ENCODE results near the gene VIPAS39. TPM values are rescaled to one million over a fixed set of nuclear protein-coding genes. Genes with fewer than 3 reads are reported as not detected.

Gene VIPAS39
- total and polyA plus RNA-seq, 2 donors, result 15.8 to 19.3 TPM

- Histone ChIP-seq H3K4me1 (ENCODE audit: control insufficient read depth in 2 of 2, insufficient read depth in 2 of 2, low read length in 2 of 2) (peaks cover 11% of the 10 kb centered on the region in 2 donors), H3K27ac (ENCODE audit: low read depth in 1 of 2, low read length in 1 of 2) (peak overlapping the region; percentile 91 to 98), H3K9me3 (ENCODE audit: control insufficient read depth in 2 of 2, insufficient read depth in 1 of 2, low read length in 1 of 2) (no peaks in the 10 kb centered on the region), H3K4me3 (ENCODE audit: low read length in 2 of 2) (peak overlapping the region; percentile 87 to 96), H3K36me3 (ENCODE audit: control insufficient read depth in 2 of 2, insufficient read depth in 2 of 2, low read length in 1 of 2) (peaks cover 24 to 34% of the 10 kb centered on the region in 2 donors), H3K27me3 (ENCODE audit: control insufficient read depth in 2 of 2, insufficient read depth in 1 of 2, low read length in 1 of 2) (no peaks in the 10 kb centered on the region)
- WGBS, result under 1% methylated on average over 29 of the region's 29 CpGs
- peak in 8 of 9 donors; percentile 15 to 65 (median 40) for DNase-seq (ENCODE audit: low read depth in 6 of 9, low spot score in 9 of 9)
Measured at GRCh38 chr14:77458249-77458950, 999 bp upstream of the VIPAS39 start.

GRCh38 chr14:77457115-77457521 is 283 bp downstream of the VIPAS39 start:
- Histone ChIP-seq H3K4me3 (ENCODE audit: low read length in 2 of 2) (peak overlapping the region; percentile 87 to 96), H3K27ac (ENCODE audit: low read depth in 1 of 2, low read length in 1 of 2) (peak overlapping the region; percentile 79 to 88), H3K36me3 (ENCODE audit: control insufficient read depth in 2 of 2, insufficient read depth in 2 of 2, low read length in 1 of 2) (peaks cover 15 to 30% of the 10 kb centered on the region in 2 donors), H3K4me1 (ENCODE audit: control insufficient read depth in 2 of 2, insufficient read depth in 2 of 2, low read length in 2 of 2) (peaks cover 11% of the 10 kb centered on the region in 2 donors), H3K9me3 (ENCODE audit: control insufficient read depth in 2 of 2, insufficient read depth in 1 of 2, low read length in 1 of 2) (no peaks in the 10 kb centered on the region), H3K27me3 (ENCODE audit: control insufficient read depth in 2 of 2, insufficient read depth in 1 of 2, low read length in 1 of 2) (no peaks in the 10 kb centered on the region)
- no peak for DNase-seq (ENCODE audit: low read depth in 6 of 9, low spot score in 9 of 9)
- WGBS, result 0% methylated on average over 18 of the region's 18 CpGs

- Histone ChIP-seq H3K9me3 (ENCODE audit: control insufficient read depth in 2 of 2, insufficient read depth in 1 of 2, low read length in 1 of 2) (no peaks in the 10 kb centered on the region), H3K4me3 (ENCODE audit: low read length in 2 of 2) (peak overlapping the region in 1 of 2 donors; percentile 17), H3K27ac (ENCODE audit: low read depth in 1 of 2, low read length in 1 of 2) (no peak overlapping the region), H3K27me3 (ENCODE audit: control insufficient read depth in 2 of 2, insufficient read depth in 1 of 2, low read length in 1 of 2) (no peaks in the 10 kb centered on the region), H3K4me1 (ENCODE audit: control insufficient read depth in 2 of 2, insufficient read depth in 2 of 2, low read length in 2 of 2) (peaks cover 11% of the 10 kb centered on the region in 2 donors), H3K36me3 (ENCODE audit: control insufficient read depth in 2 of 2, insufficient read depth in 2 of 2, low read length in 1 of 2) (peaks cover 9 to 24% of the 10 kb centered on the region in 2 donors)
- no peak for DNase-seq (ENCODE audit: low read depth in 6 of 9, low spot score in 9 of 9)
- WGBS, result 90% methylated on average over 2 of the region's 2 CpGs
Measured at GRCh38 chr14:77455966-77456640, 1.3 kb downstream of the VIPAS39 start.

GRCh38 chr14:77442196-77442595 is 15.2 kb downstream of the VIPAS39 start:
- DNase-seq (ENCODE audit: low read depth in 6 of 9, low spot score in 9 of 9), result no peak
- no peak overlapping the region for H3K27ac ChIP-seq (ENCODE audit: low read depth in 1 of 2, low read length in 1 of 2)
- WGBS, result 98% methylated on average over 2 of the region's 2 CpGs
- H3K27me3 ChIP-seq (ENCODE audit: control insufficient read depth in 2 of 2, insufficient read depth in 1 of 2, low read length in 1 of 2), result no peaks in the 10 kb centered on the region
- peaks cover 34 to 45% of the 10 kb centered on the region in 2 donors for H3K36me3 ChIP-seq (ENCODE audit: control insufficient read depth in 2 of 2, insufficient read depth in 2 of 2, low read length in 1 of 2)
- H3K4me1 ChIP-seq (ENCODE audit: control insufficient read depth in 2 of 2, insufficient read depth in 2 of 2, low read length in 2 of 2), result no peaks in the 10 kb centered on the region
- H3K9me3 ChIP-seq (ENCODE audit: control insufficient read depth in 2 of 2, insufficient read depth in 1 of 2, low read length in 1 of 2), result no peaks in the 10 kb centered on the region
- no peak overlapping the region for H3K4me3 ChIP-seq (ENCODE audit: low read length in 2 of 2)

- 97% methylated on average over 4 of the region's 4 CpGs for WGBS
- H3K9me3 ChIP-seq (ENCODE audit: control insufficient read depth in 2 of 2, insufficient read depth in 1 of 2, low read length in 1 of 2), result no peaks in the 10 kb centered on the region
- H3K36me3 ChIP-seq (ENCODE audit: control insufficient read depth in 2 of 2, insufficient read depth in 2 of 2, low read length in 1 of 2), result peaks cover 50 to 52% of the 10 kb centered on the region in 2 donors
- DNase-seq (ENCODE audit: low read depth in 6 of 9, low spot score in 9 of 9), result no peak
- H3K27me3 ChIP-seq (ENCODE audit: control insufficient read depth in 2 of 2, insufficient read depth in 1 of 2, low read length in 1 of 2), result no peaks in the 10 kb centered on the region
- no peaks in the 10 kb centered on the region for H3K4me1 ChIP-seq (ENCODE audit: control insufficient read depth in 2 of 2, insufficient read depth in 2 of 2, low read length in 2 of 2)
- H3K27ac ChIP-seq (ENCODE audit: low read depth in 1 of 2, low read length in 1 of 2), result no peak overlapping the region
- H3K4me3 ChIP-seq (ENCODE audit: low read length in 2 of 2), result no peak overlapping the region
Measured at GRCh38 chr14:77439861-77440260, 17.5 kb downstream of the VIPAS39 start.

- H3K27ac ChIP-seq (ENCODE audit: low read depth in 1 of 2, low read length in 1 of 2), result no peak overlapping the region
- no peak overlapping the region for H3K4me3 ChIP-seq (ENCODE audit: low read length in 2 of 2)
- no peaks in the 10 kb centered on the region for H3K4me1 ChIP-seq (ENCODE audit: control insufficient read depth in 2 of 2, insufficient read depth in 2 of 2, low read length in 2 of 2)
- H3K27me3 ChIP-seq (ENCODE audit: control insufficient read depth in 2 of 2, insufficient read depth in 1 of 2, low read length in 1 of 2), result no peaks in the 10 kb centered on the region
- DNase-seq (ENCODE audit: low read depth in 6 of 9, low spot score in 9 of 9), result no peak
- H3K36me3 ChIP-seq (ENCODE audit: control insufficient read depth in 2 of 2, insufficient read depth in 2 of 2, low read length in 1 of 2), result peaks cover 52 to 54% of the 10 kb centered on the region in 2 donors
- 97% methylated on average over 1 of the region's 1 CpG for whole genome bisulfite sequencing
- no peaks in the 10 kb centered on the region for H3K9me3 ChIP-seq (ENCODE audit: control insufficient read depth in 2 of 2, insufficient read depth in 1 of 2, low read length in 1 of 2)
Measured at GRCh38 chr14:77438596-77438995, 18.8 kb downstream of the VIPAS39 start.

GRCh38 chr14:77436042-77436441 is 21.4 kb downstream of the VIPAS39 start:
- Histone ChIP-seq H3K27ac (ENCODE audit: low read depth in 1 of 2, low read length in 1 of 2) (no peak overlapping the region), H3K4me1 (ENCODE audit: control insufficient read depth in 2 of 2, insufficient read depth in 2 of 2, low read length in 2 of 2) (no peaks in the 10 kb centered on the region), H3K9me3 (ENCODE audit: control insufficient read depth in 2 of 2, insufficient read depth in 1 of 2, low read length in 1 of 2) (no peaks in the 10 kb centered on the region), H3K27me3 (ENCODE audit: control insufficient read depth in 2 of 2, insufficient read depth in 1 of 2, low read length in 1 of 2) (no peaks in the 10 kb centered on the region), H3K4me3 (ENCODE audit: low read length in 2 of 2) (no peak overlapping the region), H3K36me3 (ENCODE audit: control insufficient read depth in 2 of 2, insufficient read depth in 2 of 2, low read length in 1 of 2) (peaks cover 28 to 41% of the 10 kb centered on the region in 2 donors)
- DNase-seq (ENCODE audit: low read depth in 6 of 9, low spot score in 9 of 9), result no peak
- WGBS, result over 99% methylated on average over 3 of the region's 3 CpGs

- no peak for DNase-seq (ENCODE audit: low read depth in 6 of 9, low spot score in 9 of 9)
- WGBS, result 97% methylated on average over 3 of the region's 3 CpGs
Measured at GRCh38 chr14:77426396-77426795, 31.0 kb downstream of the VIPAS39 start.

GRCh38 chr14:77424862-77425261 is 32.5 kb downstream of the VIPAS39 start:
- DNase-seq (ENCODE audit: low read depth in 6 of 9, low spot score in 9 of 9), result no peak
- Histone ChIP-seq H3K36me3 (ENCODE audit: control insufficient read depth in 2 of 2, insufficient read depth in 2 of 2, low read length in 1 of 2) (peaks cover 54 to 64% of the 10 kb centered on the region in 2 donors), H3K27ac (ENCODE audit: low read depth in 1 of 2, low read length in 1 of 2) (no peak overlapping the region), H3K4me1 (ENCODE audit: control insufficient read depth in 2 of 2, insufficient read depth in 2 of 2, low read length in 2 of 2) (no peaks in the 10 kb centered on the region), H3K4me3 (ENCODE audit: low read length in 2 of 2) (no peak overlapping the region), H3K9me3 (ENCODE audit: control insufficient read depth in 2 of 2, insufficient read depth in 1 of 2, low read length in 1 of 2) (no peaks in the 10 kb centered on the region), H3K27me3 (ENCODE audit: control insufficient read depth in 2 of 2, insufficient read depth in 1 of 2, low read length in 1 of 2) (no peaks in the 10 kb centered on the region)
- 98% methylated on average over 3 of the region's 3 CpGs for WGBS

More at GRCh38 chr14:77426396-77426795, 31.0 kb downstream of the VIPAS39 start:
- Histone ChIP-seq H3K27ac (ENCODE audit: low read depth in 1 of 2, low read length in 1 of 2) (no peak overlapping the region), H3K4me1 (ENCODE audit: control insufficient read depth in 2 of 2, insufficient read depth in 2 of 2, low read length in 2 of 2) (no peaks in the 10 kb centered on the region), H3K9me3 (ENCODE audit: control insufficient read depth in 2 of 2, insufficient read depth in 1 of 2, low read length in 1 of 2) (no peaks in the 10 kb centered on the region), H3K4me3 (ENCODE audit: low read length in 2 of 2) (no peak overlapping the region), H3K36me3 (ENCODE audit: control insufficient read depth in 2 of 2, insufficient read depth in 2 of 2, low read length in 1 of 2) (peaks cover 54 to 60% of the 10 kb centered on the region in 2 donors), H3K27me3 (ENCODE audit: control insufficient read depth in 2 of 2, insufficient read depth in 1 of 2, low read length in 1 of 2) (no peaks in the 10 kb centered on the region)
